ENCODE results near the gene ARAF.
A peak's percentile ranks its signal among the peaks of the same experiment; 100 is the strongest.

Gene ARAF

DNA sequence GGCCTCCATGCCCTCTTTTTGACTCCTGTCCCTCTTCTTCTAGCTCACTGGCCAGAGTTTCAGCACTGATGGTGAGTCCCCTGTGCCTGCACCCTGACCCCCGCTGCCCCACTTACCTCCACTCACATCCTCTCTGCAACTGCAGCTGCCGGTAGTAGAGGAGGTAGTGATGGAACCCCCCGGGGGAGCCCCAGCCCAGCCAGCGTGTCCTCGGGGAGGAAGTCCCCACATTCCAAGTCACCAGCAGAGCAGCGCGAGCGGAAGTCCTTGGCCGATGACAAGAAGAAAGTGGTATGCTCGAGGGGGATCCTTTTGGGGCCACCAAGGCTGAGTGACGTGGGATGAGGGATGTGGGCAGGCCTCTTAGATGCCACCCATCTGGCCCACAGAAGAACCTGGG lies 5.8 kb downstream of the ARAF start:
- no peak overlapping the region for H3K4me3 ChIP-seq (ENCODE audit: low read depth, low read length)
- TF ChIP-seq, protein P1, sequence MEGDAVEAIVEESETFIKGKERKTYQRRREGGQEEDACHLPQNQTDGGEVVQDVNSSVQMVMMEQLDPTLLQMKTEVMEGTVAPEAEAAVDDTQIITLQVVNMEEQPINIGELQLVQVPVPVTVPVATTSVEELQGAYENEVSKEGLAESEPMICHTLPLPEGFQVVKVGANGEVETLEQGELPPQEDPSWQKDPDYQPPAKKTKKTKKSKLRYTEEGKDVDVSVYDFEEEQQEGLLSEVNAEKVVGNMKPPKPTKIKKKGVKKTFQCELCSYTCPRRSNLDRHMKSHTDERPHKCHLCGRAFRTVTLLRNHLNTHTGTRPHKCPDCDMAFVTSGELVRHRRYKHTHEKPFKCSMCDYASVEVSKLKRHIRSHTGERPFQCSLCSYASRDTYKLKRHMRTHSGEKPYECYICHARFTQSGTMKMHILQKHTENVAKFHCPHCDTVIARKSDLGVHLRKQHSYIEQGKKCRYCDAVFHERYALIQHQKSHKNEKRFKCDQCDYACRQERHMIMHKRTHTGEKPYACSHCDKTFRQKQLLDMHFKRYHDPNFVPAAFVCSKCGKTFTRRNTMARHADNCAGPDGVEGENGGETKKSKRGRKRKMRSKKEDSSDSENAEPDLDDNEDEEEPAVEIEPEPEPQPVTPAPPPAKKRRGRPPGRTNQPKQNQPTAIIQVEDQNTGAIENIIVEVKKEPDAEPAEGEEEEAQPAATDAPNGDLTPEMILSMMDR (IDR thresholded peaks at IDR 0.05; ENCODE audit: low read depth, low read length) = no peak

DNA sequence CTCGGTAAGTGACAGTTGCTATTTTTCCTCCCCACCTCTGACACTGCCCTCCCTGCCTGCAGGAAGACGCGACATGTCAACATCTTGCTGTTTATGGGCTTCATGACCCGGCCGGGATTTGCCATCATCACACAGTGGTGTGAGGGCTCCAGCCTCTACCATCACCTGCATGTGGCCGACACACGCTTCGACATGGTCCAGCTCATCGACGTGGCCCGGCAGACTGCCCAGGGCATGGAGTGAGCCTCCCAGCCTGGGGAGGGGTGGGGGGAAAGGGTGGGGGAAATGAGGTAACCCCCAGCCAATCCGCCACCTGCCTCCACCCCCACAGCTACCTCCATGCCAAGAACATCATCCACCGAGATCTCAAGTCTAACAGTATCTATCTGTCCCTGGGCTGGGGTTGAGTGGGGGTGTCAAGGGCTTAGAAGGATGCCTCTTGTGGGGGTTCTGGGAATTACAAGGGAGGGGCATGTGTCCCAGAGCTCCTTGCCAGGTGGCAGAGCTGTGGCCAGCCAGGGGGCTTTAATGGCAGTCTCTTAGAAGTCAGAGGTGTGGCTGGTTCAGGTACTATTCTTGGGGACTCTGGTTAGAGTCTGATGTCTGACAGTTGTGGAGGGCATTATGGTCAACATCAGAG lies 7.8 kb downstream of the ARAF start:
- TF ChIP-seq, protein P1 (IDR thresholded peaks at IDR 0.05; ENCODE audit: low read depth, low read length) = peak; percentile 44
- H3K4me3 ChIP-seq (ENCODE audit: low read depth, low read length) = no peak overlapping the region

DNA sequence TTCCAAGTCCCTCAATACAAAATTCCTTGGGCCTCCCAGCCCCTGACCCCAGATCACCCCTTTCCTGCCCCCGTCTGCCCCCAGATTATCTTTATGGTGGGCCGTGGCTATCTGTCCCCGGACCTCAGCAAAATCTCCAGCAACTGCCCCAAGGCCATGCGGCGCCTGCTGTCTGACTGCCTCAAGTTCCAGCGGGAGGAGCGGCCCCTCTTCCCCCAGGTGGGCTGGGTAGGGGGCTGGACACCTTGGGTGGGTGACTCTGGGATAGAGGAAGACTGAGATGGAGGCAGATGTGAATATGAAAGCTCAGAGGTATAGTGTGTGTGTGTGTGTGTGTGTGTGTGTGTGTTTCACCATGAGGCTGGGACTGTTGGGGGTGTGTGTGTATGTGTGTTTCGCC lies 9.8 kb downstream of the ARAF start:
- H3K4me3 ChIP-seq (ENCODE audit: low read depth, low read length) = no peak overlapping the region
- TF ChIP-seq, protein P1 (IDR thresholded peaks at IDR 0.05; ENCODE audit: low read depth, low read length) = no peak

DNA sequence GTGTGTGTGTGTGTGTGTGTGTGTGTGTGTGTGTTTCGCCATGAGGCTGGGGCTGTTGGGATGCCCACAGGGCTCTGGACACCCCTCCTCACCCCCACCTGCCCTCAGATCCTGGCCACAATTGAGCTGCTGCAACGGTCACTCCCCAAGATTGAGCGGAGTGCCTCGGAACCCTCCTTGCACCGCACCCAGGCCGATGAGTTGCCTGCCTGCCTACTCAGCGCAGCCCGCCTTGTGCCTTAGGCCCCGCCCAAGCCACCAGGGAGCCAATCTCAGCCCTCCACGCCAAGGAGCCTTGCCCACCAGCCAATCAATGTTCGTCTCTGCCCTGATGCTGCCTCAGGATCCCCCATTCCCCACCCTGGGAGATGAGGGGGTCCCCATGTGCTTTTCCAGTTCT lies 10.2 kb downstream of the ARAF start:
- H3K4me3 ChIP-seq (ENCODE audit: low read depth, low read length) = no peak overlapping the region
- TF ChIP-seq, protein P1 (IDR thresholded peaks at IDR 0.05; ENCODE audit: low read depth, low read length) = no peak

DNA sequence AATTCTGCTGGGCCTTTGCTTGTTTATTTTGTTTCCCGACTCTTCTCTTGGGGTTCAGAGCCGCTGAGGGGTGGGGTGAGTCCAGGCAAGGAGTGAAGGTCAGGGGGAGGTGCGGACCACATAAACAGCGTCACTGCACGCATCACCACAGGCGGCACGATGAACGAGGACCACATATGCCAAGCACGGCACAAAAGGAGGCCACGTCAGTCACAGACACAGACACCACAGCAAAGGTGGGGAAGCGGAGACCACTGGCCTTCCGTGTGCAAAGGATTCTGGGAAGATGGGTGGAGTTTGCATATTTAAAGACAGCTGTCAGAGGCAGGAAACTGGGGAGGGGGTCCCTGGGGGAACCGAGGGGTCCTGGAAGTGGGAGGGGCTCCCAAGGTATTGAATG lies 10.9 kb downstream of the ARAF start:
- no peak overlapping the region for H3K4me3 ChIP-seq (ENCODE audit: low read depth, low read length)
- TF ChIP-seq, protein P1 (IDR thresholded peaks at IDR 0.05; ENCODE audit: low read depth, low read length) = no peak

DNA sequence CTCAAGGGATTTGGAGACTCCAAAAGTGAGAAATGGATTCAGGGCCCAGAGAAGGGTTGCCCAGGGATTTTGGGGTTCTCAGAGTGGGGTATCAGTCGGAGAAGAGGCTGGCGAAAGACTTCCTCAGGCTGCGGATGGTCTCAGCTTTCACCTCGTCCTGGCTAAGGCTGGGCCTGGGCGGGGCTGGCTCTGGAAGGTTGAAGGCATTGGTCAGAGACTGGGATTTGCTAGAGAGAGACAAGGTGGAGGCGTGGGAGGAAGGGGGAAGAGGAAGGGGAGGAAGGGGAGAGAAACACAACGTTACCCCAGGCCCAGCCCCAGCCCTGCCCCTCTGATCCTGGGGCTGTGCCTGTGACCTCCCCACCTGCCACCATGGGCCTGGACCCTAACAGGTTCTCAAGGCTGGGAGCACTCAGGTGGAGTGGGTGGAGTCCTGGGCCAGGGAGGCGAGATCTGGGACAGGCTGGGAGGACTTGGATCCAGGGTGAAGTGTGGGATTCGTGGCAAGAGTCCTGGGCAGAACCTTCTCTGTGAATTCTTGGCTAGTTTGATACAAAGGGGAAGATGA lies 11.9 kb downstream of the ARAF start:
- H3K4me3 ChIP-seq (ENCODE audit: low read depth, low read length) = no peak overlapping the region
- TF ChIP-seq, protein P1 (IDR thresholded peaks at IDR 0.05; ENCODE audit: low read depth, low read length) = no peak

DNA sequence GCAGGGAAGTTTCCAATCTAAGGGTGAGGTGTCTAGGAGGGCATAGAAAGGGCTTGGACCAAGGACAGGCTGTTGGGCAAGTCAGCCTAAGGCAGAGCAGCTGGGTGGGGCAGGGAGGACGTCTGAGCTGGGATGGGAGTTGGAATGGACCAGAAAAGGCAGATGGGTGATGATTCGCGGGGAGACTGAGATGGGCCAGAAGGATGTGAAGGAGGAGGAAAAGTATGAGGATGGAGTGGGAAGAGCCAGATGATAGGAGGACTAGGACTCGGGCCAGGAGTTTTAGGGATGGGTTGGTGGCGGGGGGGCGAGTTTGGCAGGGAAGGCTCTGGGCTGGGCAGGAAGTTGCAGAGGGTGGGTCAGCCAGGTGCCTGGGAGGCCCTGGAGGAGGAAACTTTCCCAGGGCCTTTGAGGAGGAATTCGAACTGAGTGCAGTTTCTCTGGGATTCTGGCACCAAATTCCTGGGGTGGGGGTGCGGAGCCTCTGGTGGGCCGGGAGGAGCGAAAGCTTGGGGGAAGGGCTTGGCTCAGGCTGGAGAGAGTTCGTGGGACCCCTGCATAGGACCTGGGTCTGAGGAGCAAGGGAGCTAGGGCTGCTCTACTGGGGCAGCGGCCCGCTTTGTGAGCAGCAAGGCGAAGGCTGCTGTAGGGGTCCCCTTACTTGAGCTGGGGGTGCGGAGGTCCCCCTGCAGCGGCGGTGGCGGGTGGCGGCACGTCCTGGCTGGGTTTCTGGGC lies 12.5 kb downstream of the ARAF start:
- peak overlapping the region; percentile 30; the same call in 1 of the 2 replicates for H3K4me3 ChIP-seq (ENCODE audit: low read depth, low read length)
- TF ChIP-seq, protein P1 (IDR thresholded peaks at IDR 0.05; ENCODE audit: low read depth, low read length) = no peak

All from WI38 (cell line).